CD4-positive, alpha-beta T cell treated with Interleukin-15 for 1 hour (primary cell): ENCODE measurements around the gene TCERG1.
"Not testable (repeated sequence)": the region's sequence is repeated elsewhere in the genome, so short reads cannot be mapped to it uniquely, and the experiment has no call there.

Experiments
- DNase-seq: peaks from one replicate; pipeline ENCODE4 v3.0.0-alpha.2; 2020

Gene TCERG1

GRCh38 chr5:146523698-146524097, 76.6 kb downstream of the TCERG1 start:
- no peak for DNase-seq

GRCh38 chr5:146527785-146528184, 80.7 kb downstream of the TCERG1 start:
- no peak for DNase-seq

GRCh38 chr5:146528236-146528635, 81.1 kb downstream of the TCERG1 start:
- DNase-seq = no peak

- DNase-seq = no peak
These were observed 82.9 kb downstream of the TCERG1 start for GRCh38 chr5:146529984-146530383.

GRCh38 chr5:146533260-146533857, 86.2 kb downstream of the TCERG1 start:
- DNase-seq = peak; percentile 53

DNA sequence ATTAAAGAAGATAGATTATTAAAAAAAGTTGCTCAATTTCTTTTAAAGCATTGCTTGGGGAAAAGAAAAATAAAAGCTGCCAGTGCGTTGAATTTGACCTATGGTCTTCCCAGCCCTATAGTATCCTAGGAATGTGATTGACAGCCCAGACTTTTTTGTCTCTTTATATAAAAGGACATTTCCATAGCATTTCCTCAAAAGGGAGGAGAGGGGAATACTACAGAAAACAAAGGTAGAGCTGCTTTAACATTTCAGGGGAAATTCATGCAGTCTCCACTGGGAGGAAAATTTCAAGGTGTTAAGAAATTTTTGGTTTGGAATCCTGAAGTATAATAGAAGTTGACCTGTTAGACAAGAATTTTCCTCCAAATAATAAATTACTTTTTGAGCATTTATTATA, 86.7 kb downstream of the TCERG1 start:
- no peak for DNase-seq

- DNase-seq = no peak
These were observed 91.3 kb downstream of the TCERG1 start for GRCh38 chr5:146538432-146538831.

- no peak for DNase-seq
These were observed 92.8 kb downstream of the TCERG1 start for GRCh38 chr5:146539973-146540372.

- DNase-seq = no peak
These were observed 93.3 kb downstream of the TCERG1 start for GRCh38 chr5:146540414-146540813.

DNA sequence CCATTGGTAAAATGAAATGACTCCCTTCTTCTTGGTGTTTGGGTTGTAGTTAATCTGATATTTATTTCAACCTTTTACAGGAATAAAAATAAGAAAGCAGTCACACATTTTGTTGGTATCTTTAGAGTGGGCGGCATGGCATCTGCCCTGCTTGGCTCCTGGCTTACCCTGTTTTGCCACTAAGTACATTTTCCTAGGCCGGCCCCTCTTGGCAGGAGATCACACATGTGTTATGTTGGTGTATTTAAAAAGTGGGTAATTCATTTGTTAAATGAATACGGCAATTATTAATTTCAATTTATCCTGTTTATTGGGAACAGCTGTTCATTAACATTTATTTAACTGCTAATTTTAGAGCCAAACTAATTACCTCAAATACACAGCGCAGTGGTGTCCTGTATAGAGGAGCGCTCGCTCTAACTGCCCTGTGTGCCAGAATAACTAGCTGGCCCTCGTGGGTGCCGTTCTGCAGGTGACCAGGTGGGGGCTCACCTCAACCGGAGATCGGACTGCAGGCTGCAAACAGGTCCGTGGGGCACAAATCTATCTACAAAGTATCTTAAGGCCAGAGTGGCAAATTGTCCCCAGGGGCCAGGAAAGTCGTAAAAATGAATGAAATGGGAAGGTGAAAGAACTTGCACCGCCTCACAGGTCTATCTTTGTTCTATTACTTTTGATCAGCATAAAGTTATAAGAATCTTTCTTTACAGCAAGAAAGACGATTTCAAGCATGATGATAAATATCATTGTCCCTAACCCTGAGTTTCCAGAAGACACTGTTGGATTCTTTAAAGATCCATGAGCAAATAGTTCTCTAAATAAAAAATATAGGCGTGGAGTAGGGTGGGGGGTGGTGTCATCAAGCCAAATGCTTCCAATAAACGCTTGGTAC, 95.1 kb downstream of the TCERG1 start:
- DNase-seq = peak; percentile 50

GRCh38 chr5:146544232-146544631, 97.1 kb downstream of the TCERG1 start:
- DNase-seq = no peak

- DNase-seq = no peak
These were observed 101.8 kb downstream of the TCERG1 start for GRCh38 chr5:146548781-146549449.

DNA sequence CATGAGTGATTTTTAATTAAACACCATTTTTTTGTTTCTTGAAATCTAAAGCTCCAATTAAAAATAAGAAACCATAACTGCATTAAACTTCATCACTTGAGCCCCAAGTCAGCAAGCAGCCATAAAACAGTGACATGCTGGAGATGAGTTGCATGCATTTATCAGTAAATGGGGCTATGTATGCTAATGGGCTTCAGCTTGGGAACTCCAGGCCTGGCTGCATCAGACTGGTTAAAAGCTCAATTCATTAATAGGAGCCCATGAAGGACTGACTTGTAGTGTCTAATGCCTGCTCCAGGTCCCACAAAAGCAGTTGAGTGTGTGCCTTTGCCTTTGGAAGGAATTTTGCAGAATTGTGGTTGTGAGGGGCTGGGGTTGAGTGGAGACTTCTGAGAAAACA, 102.5 kb downstream of the TCERG1 start:
- DNase-seq = no peak

DNA sequence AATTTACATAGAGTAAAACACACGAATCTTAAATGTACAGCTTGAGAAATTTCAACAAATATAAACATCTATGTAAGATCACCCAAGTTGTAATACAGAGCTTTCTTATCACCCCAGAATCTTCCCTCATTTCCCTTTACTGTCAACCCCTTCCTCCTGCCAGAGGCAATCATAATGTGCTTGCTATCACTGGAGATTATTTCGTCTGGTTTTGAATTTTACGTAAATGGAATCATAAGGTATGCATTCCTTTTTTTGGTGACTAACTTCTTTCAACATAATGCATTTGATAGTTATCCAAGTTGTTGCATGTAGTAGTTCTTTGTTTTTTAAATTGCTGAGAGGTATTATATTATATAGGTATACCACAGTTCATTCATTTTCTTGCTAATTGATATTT, 106.3 kb downstream of the TCERG1 start:
- no peak for DNase-seq

- not testable (repeated sequence) for DNase-seq
These were observed 109.8 kb downstream of the TCERG1 start for GRCh38 chr5:146556884-146557283.

GRCh38 chr5:146560205-146560812, 113.2 kb downstream of the TCERG1 start:
- DNase-seq = no peak
